GM21619 (cell line): ENCODE results near the gene DCPS.
"Not testable (repeated sequence)": the region's sequence is repeated elsewhere in the genome, so short reads cannot be mapped to it uniquely, and the experiment has no call there.

Source experiments
- ATAC-seq: cut with Tn5 transposase; IDR thresholded peaks from one replicate; pipeline ENCODE4 v1.9.1; 2021; ENCODE audit not compliant: unreplicated experiment

DCPS gene

GRCh38 chr11:126358763-126359160 lies 54.9 kb downstream of the DCPS start:
- no peak for ATAC-seq

- no peak for ATAC-seq
These were observed 55.7 kb downstream of the DCPS start for GRCh38 chr11:126359431-126360048.

GRCh38 chr11:126360049-126360446 lies 56.2 kb downstream of the DCPS start:
- ATAC-seq: no peak

- ATAC-seq: no peak
These were observed 57.5 kb downstream of the DCPS start for GRCh38 chr11:126361400-126361799.

- ATAC-seq: no peak
These were observed 59.2 kb downstream of the DCPS start for GRCh38 chr11:126362879-126363655.

GRCh38 chr11:126363706-126364248 lies 59.9 kb downstream of the DCPS start:
- ATAC-seq: no peak

GRCh38 chr11:126364735-126365134 lies 60.9 kb downstream of the DCPS start:
- not testable (repeated sequence) for ATAC-seq

- ATAC-seq: not testable (repeated sequence)
These were observed 61.6 kb downstream of the DCPS start for GRCh38 chr11:126365508-126365907.

- ATAC-seq: no peak
These were observed 62.4 kb downstream of the DCPS start for GRCh38 chr11:126366064-126366822.

- not testable (repeated sequence) for ATAC-seq
These were observed 63.2 kb downstream of the DCPS start for GRCh38 chr11:126366823-126367654.

GRCh38 chr11:126367806-126368205 lies 63.9 kb downstream of the DCPS start:
- not testable (repeated sequence) for ATAC-seq

- not testable (repeated sequence) for ATAC-seq
These were observed 64.7 kb downstream of the DCPS start for GRCh38 chr11:126368336-126369119.

- no peak for ATAC-seq
These were observed 66.2 kb downstream of the DCPS start for GRCh38 chr11:126370016-126370415.

- no peak for ATAC-seq
These were observed 67.7 kb downstream of the DCPS start for GRCh38 chr11:126371595-126371994.

- ATAC-seq: not testable (repeated sequence)
These were observed 69.7 kb downstream of the DCPS start for GRCh38 chr11:126373389-126374066.

GRCh38 chr11:126374562-126375300 lies 70.9 kb downstream of the DCPS start:
- not testable (repeated sequence) for ATAC-seq

- ATAC-seq: no peak
These were observed 71.9 kb downstream of the DCPS start for GRCh38 chr11:126375726-126376125.

GRCh38 chr11:126378763-126379162 lies 74.9 kb downstream of the DCPS start:
- no peak for ATAC-seq

- no peak for ATAC-seq
These were observed 77.0 kb downstream of the DCPS start for GRCh38 chr11:126380909-126381308.
